H1 (cell line): ENCODE results near the gene ROR1. TPM values are rescaled to one million over a fixed set of nuclear protein-coding genes. Genes with fewer than 3 reads are reported as not detected.

Source experiments
- CTCF ChIA-PET: fragments of 300-600 bp; sonication (Branson Sonifier 250); formaldehyde crosslinking; loops from one replicate; lab custom pipeline; 2021; ENCODE audit not compliant: partially characterized antibody; lab: Charles Lee
- POLR2A ChIA-PET: fragments of 300-600 bp; sonication (Branson Sonifier 250); formaldehyde crosslinking; loops from one replicate; lab custom pipeline; 2021; ENCODE audit warnings: inconsistent platforms; ENCODE audit not compliant: partially characterized antibody; lab: Charles Lee
- DNase-seq, 2 experiments: peaks; one replicate each; pipeline versions ENCODE4 v3.0.0 to v3.0.0-alpha.2; 2010 to 2022; ENCODE audit warnings: low spot score in 2 of 2, low read depth in 1 of 2, mixed read lengths in 1 of 2
- FAIRE-seq: peaks from 2 replicates; lab custom pipeline; 2011; peaks lifted over from hg19 to GRCh38; lab: Jason Lieb, UNC
- H2AFZ ChIP-seq: 2 replicates; pipeline ENCODE4 v1.8.1; 2012; ENCODE audit warnings: low read length, inconsistent platforms
- H2AK5ac ChIP-seq: 2 replicates; pipeline ENCODE4 v1.6.1; 2013; ENCODE audit warnings: low read depth, low read length
- H2BK120ac ChIP-seq: replicated peaks from 2 replicates; pipeline ENCODE3; 2013; ENCODE audit warnings: low read depth, low read length, inconsistent platforms
- H2BK12ac ChIP-seq: 2 replicates; pipeline ENCODE4 v1.6.1; 2013; ENCODE audit warnings: low read depth, low read length
- H2BK15ac ChIP-seq: 2 replicates; pipeline ENCODE4 v1.6.1; 2013; ENCODE audit warnings: low read length
- H2BK20ac ChIP-seq: 2 replicates; pipeline ENCODE4 v1.6.1; 2013; ENCODE audit warnings: low read length
- H2BK5ac ChIP-seq: 2 replicates; pipeline ENCODE4 v1.6.1; 2013; ENCODE audit warnings: low read depth, low read length
- H3K14ac ChIP-seq: 2 replicates; pipeline ENCODE4 v1.6.1; 2013; ENCODE audit warnings: inconsistent platforms; ENCODE audit not compliant: insufficient read length
- H3K18ac ChIP-seq: 2 replicates; pipeline ENCODE4 v1.6.1; 2013; ENCODE audit warnings: low read length; ENCODE audit errors: extremely low read depth
- H3K23ac ChIP-seq: 2 replicates; pipeline ENCODE4 v1.6.1; 2013; ENCODE audit warnings: inconsistent platforms; ENCODE audit not compliant: insufficient read length
- H3K23me2 ChIP-seq: 2 replicates; pipeline ENCODE4 v1.6.1; 2013; ENCODE audit warnings: low read depth, low read length
- H3K27ac ChIP-seq: 2 replicates; pipeline ENCODE4 v1.6.1; 2011; ENCODE audit warnings: low read depth, low read length, inconsistent platforms
- H3K27me3 ChIP-seq, 4 experiments: replicated peaks in 1 of 4; 1 replicate in 1 of 4; 2 replicates in 3 of 4; pipeline versions ENCODE4 v1.6.1 to v1.8.1; 2011 to 2013; ENCODE audit warnings: low read length in 3 of 4, mild to moderate bottlenecking in 3 of 4, inconsistent platforms in 2 of 4, mixed read lengths in 2 of 4, moderate library complexity in 1 of 4; ENCODE audit not compliant: control insufficient read depth in 3 of 4, insufficient read depth in 3 of 4; ENCODE audit errors: extremely low read depth in 1 of 4
- H3K36me3 ChIP-seq, 4 experiments: 2 replicates each; pipeline versions ENCODE4 v1.6.1 to v1.8.1; 2011 to 2013; ENCODE audit warnings: mild to moderate bottlenecking in 4 of 4, low read length in 3 of 4, moderate library complexity in 2 of 4, control low read depth in 1 of 4, inconsistent platforms in 1 of 4; ENCODE audit not compliant: insufficient read depth in 4 of 4, control insufficient read depth in 2 of 4
- H3K4ac ChIP-seq: replicated peaks from 2 replicates; pipeline ENCODE3; 2013; ENCODE audit warnings: low read length, low read depth, mixed read lengths, inconsistent platforms; ENCODE audit not compliant: insufficient read length
- H3K4me1 ChIP-seq, 4 experiments: replicated peaks in 1 of 4; 1 replicate in 1 of 4; 2 replicates in 3 of 4; pipeline versions ENCODE4 v1.6.1 to v1.8.1; 2011 to 2013; ENCODE audit warnings: low read length in 3 of 4, inconsistent platforms in 2 of 4, mixed read lengths in 1 of 4; ENCODE audit not compliant: insufficient read depth in 4 of 4, control insufficient read depth in 3 of 4
- H3K4me2 ChIP-seq, 2 experiments: 2 replicates each; pipeline versions ENCODE4 v1.6.1 to v1.8.1; 2011 to 2013; ENCODE audit warnings: low read depth in 2 of 2, low read length in 2 of 2, control low read depth in 1 of 2, inconsistent platforms in 1 of 2, mild to moderate bottlenecking in 1 of 2; ENCODE audit not compliant: insufficient read depth in 1 of 2
- H3K4me3 ChIP-seq, 4 experiments: fragments of 200-600, 300-600 bp in 1 of 4; sonication (generic), shearing (Covaris generic), sonication (Bioruptor Twin) in 1 of 4; 2 replicates each; pipeline versions ENCODE4 v1.5.1 to v1.8.1; 2011 to 2016; ENCODE audit warnings: low read length in 4 of 4, low read depth in 3 of 4, control low read depth in 2 of 4, inconsistent platforms in 2 of 4, mild to moderate bottlenecking in 2 of 4, mixed read lengths in 1 of 4, moderate library complexity in 1 of 4; ENCODE audit not compliant: insufficient read depth in 2 of 4; ENCODE audit errors: extremely low read depth in 1 of 4
- H3K56ac ChIP-seq: replicated peaks from 2 replicates; pipeline ENCODE3; 2013; ENCODE audit warnings: low read depth, mild to moderate bottlenecking, mixed read lengths, low read length, inconsistent platforms; ENCODE audit not compliant: insufficient read length
- H3K79me1 ChIP-seq: 2 replicates; pipeline ENCODE4 v1.6.1; 2013; ENCODE audit warnings: low read depth, low read length, control low read depth
- H3K79me2 ChIP-seq, 2 experiments: 2 replicates each; pipeline versions ENCODE4 v1.6.1 to v1.8.1; 2012 to 2013; ENCODE audit warnings: low read length in 2 of 2, mild to moderate bottlenecking in 2 of 2, inconsistent platforms in 1 of 2; ENCODE audit not compliant: insufficient read depth in 2 of 2, control insufficient read depth in 1 of 2
- H3K9ac ChIP-seq, 4 experiments: replicated peaks in 1 of 4; 1 replicate in 1 of 4; 2 replicates in 3 of 4; pipeline versions ENCODE4 v1.6.1 to v1.8.1; 2011 to 2013; ENCODE audit warnings: low read depth in 3 of 4, low read length in 3 of 4, control low read depth in 2 of 4, mild to moderate bottlenecking in 2 of 4, moderate library complexity in 2 of 4, inconsistent platforms in 1 of 4; ENCODE audit errors: extremely low read depth in 1 of 4
- H3K9me3 ChIP-seq, 2 experiments: 2 replicates each; pipeline versions ENCODE4 v1.6.1 to v1.8.1; 2012 to 2013; ENCODE audit warnings: mild to moderate bottlenecking in 2 of 2, moderate library complexity in 2 of 2, control low read depth in 1 of 2, inconsistent platforms in 1 of 2, low read depth in 1 of 2, low read length in 1 of 2, mixed read lengths in 1 of 2; ENCODE audit not compliant: insufficient read depth in 2 of 2
- H4K20me1 ChIP-seq, 2 experiments: replicated peaks in 1 of 2; 2 replicates each; pipeline versions ENCODE3 to v1.8.1; 2011 to 2013; ENCODE audit warnings: inconsistent platforms in 2 of 2, low read length in 2 of 2, mild to moderate bottlenecking in 1 of 2; ENCODE audit not compliant: insufficient read depth in 2 of 2, control insufficient read depth in 1 of 2
- H4K5ac ChIP-seq: 2 replicates; pipeline ENCODE4 v1.6.1; 2013; ENCODE audit warnings: low read length, low read depth, mixed read lengths, inconsistent platforms; ENCODE audit not compliant: insufficient read length
- H4K8ac ChIP-seq: 2 replicates; pipeline ENCODE4 v1.8.0; 2013; ENCODE audit warnings: mild to moderate bottlenecking, moderate library complexity, low read length, inconsistent platforms; ENCODE audit not compliant: insufficient read depth; ENCODE audit errors: extremely low read depth
- H4K91ac ChIP-seq: replicated peaks from 2 replicates; pipeline ENCODE3; 2013; ENCODE audit warnings: low read length, mixed read lengths, inconsistent platforms; ENCODE audit not compliant: insufficient read length
- CBX8 ChIP-seq: fragments of 300-800, 300-1000 bp; sonication (generic); IDR thresholded peaks from 2 replicates; pipeline ENCODE4 v1.7.1; 2016; ENCODE audit warnings: low read depth, low read length, borderline replicate concordance
- EP300 ChIP-seq, 2 experiments: IDR thresholded peaks; 1 replicate in 1 of 2; 2 replicates in 1 of 2; pipeline ENCODE4 v1.6.1; 2011 to 2012; ENCODE audit warnings: low read depth in 2 of 2, low read length in 2 of 2, mild to moderate bottlenecking in 2 of 2, borderline replicate concordance in 1 of 2, inconsistent platforms in 1 of 2, moderate library complexity in 1 of 2
- GABPA ChIP-seq: IDR thresholded peaks from 2 replicates; pipeline ENCODE4 v1.6.1; 2011; ENCODE audit warnings: mild to moderate bottlenecking, low read length, moderate library complexity, borderline replicate concordance; ENCODE audit not compliant: insufficient read depth
- GTF2F1 ChIP-seq: IDR thresholded peaks from 2 replicates; pipeline ENCODE4 v1.6.1; 2012; ENCODE audit warnings: low read depth, low read length, improper control_type of control experiment, borderline replicate concordance
- KDM4A ChIP-seq: IDR thresholded peaks from one replicate; pipeline ENCODE4 v1.7.1; 2012; ENCODE audit warnings: low read depth, mild to moderate bottlenecking, moderate library complexity, low read length, inconsistent platforms; ENCODE audit not compliant: severe bottlenecking
- PHF8 ChIP-seq: fragments of 200-600 bp; sonication (generic); conservative IDR thresholded peaks from 2 replicates; pipeline ENCODE4 v1.7.1; 2012; ENCODE audit warnings: low read depth, mild to moderate bottlenecking, inconsistent platforms, low read length, moderate library complexity
- RNF2 ChIP-seq: fragments of 200-900, 300-1000 bp; sonication (generic); IDR thresholded peaks from 2 replicates; pipeline ENCODE4 v1.7.1; 2016; ENCODE audit warnings: borderline replicate concordance, low read depth, mild to moderate bottlenecking, antibody characterized with exemption, low read length; ENCODE audit not compliant: poor library complexity, severe bottlenecking; ENCODE audit errors: missing control alignments
- SIRT6 ChIP-seq: IDR thresholded peaks from one replicate; pipeline ENCODE4 v1.7.1; 2012; ENCODE audit warnings: low read length, inconsistent platforms
- SP2 ChIP-seq: IDR thresholded peaks from 2 replicates; pipeline ENCODE4 v1.6.1; 2012; ENCODE audit warnings: mild to moderate bottlenecking, low read length, inconsistent platforms
- SUZ12 ChIP-seq: fragments of 200-600 bp; sonication (generic); IDR thresholded peaks from 2 replicates; pipeline ENCODE4 v1.6.1; 2012; ENCODE audit warnings: mild to moderate bottlenecking, inconsistent platforms, low read length, moderate library complexity, mixed read lengths
- WGBS, 2 experiments: shearing (Covaris generic) in 1 of 2; methylation state at CpG; one replicate each; pipeline versions ENCODE4 v1.1.6 to v1.1.7; 2013 to 2015; ENCODE audit warnings: low lambda C conversion rate in 2 of 2, mixed read lengths in 2 of 2, inconsistent platforms in 1 of 2, low coverage in 1 of 2, missing lambda C conversion rate in 1 of 2; ENCODE audit not compliant: insufficient replicate concordance in 2 of 2, insufficient coverage in 1 of 2, insufficient read length in 1 of 2; ENCODE audit errors: extremely low coverage in 1 of 2, missing lambda C conversion rate in 1 of 2; 5-methylcytosine and 5-hydroxymethylcytosine counted together
- polyA plus RNA-seq, 7 experiments: library from polyadenylated mRNA; depleted of rRNA in 3 of 7; stranded (reverse) in 5 of 7; unstranded in 2 of 7; fragments of >200 nt in 5 of 7; fragments of 200-250 nt in 2 of 7; gene quantifications; 1 replicate in 5 of 7; 2 replicates in 1 of 7; 4 replicates in 1 of 7; pipeline versions ENCODE4 v1.2.1 to v1.2.3, GENCODE V29; 2011 to 2013; ENCODE audit warnings: missing spikeins in 2 of 7, mixed read lengths in 2 of 7
- total RNA-seq: library from RNA; stranded (reverse); fragmentation: NEBNext Ultra II Directional; extraction: Animal tissue kit (Norgen Biotek cat#: 25700); gene quantifications from 2 replicates; pipeline ENCODE4 v1.2.1, GENCODE V29; 2021
- TF ChIP-seq, protein P1 (sequence below): IDR thresholded peaks from 2 replicates; pipeline ENCODE4 v1.6.1; 2012; ENCODE audit warnings: inconsistent platforms

Gene ROR1
- total and polyA plus RNA-seq, 2 of the 8 experiments (the other 6 are each of a cell fraction or from before 2014, with no cell fraction given): 33.6 to 73.6 TPM

- no peaks in the 10 kb centered on the region for H3K9me3 ChIP-seq
- WGBS, 2 experiments: 90% methylated on average over 4 of the region's 4 CpGs; no CpG with 5 or more reads in 1 of the 2 experiments
- CTCF ChIA-PET: interaction anchor here (0.7 to 1.8 kb wide), 4 partner anchors 9 to 61 kb away, joined by 3 to 5 read pairs (median 4); no protein-coding TSS in a partner anchor
- H3K79me1 ChIP-seq: peaks cover 14% of the 10 kb centered on the region
- H2BK20ac ChIP-seq: no peak overlapping the region
- no peak overlapping the region for H2AFZ ChIP-seq
- H3K23me2 ChIP-seq: no peaks in the 10 kb centered on the region; the same call in 1 of the 2 replicates
- no peak overlapping the region for H4K91ac ChIP-seq
- H3K23ac ChIP-seq: no peak overlapping the region
- no peak overlapping the region for H3K4ac ChIP-seq
- peaks cover 15 to 98% of the 10 kb centered on the region in 2 experiments for H3K79me2 ChIP-seq
- H3K27me3 ChIP-seq: no peaks in the 10 kb centered on the region
- POLR2A ChIA-PET: no interaction called here
- no peak overlapping the region; a peak in 1 of 7 replicates for H3K9ac ChIP-seq
- DNase-seq: no peak
- H2BK12ac ChIP-seq: no peak overlapping the region
- H4K20me1 ChIP-seq: peaks cover 6 to 17% of the 10 kb centered on the region in 2 experiments
- H3K18ac ChIP-seq: no peak overlapping the region
- no peak overlapping the region for H3K14ac ChIP-seq
- no peak overlapping the region for H3K56ac ChIP-seq
- no peak for FAIRE-seq
- no peak overlapping the region for H4K8ac ChIP-seq
- no peak overlapping the region for H2BK5ac ChIP-seq
- peaks cover 3 to 14% (median 8%) of the 10 kb centered on the region in 4 experiments; a peak in 5 of 7 replicates for H3K4me1 ChIP-seq
- H3K4me2 ChIP-seq: no peak overlapping the region
- no peak overlapping the region for H3K27ac ChIP-seq
- no peak for TF ChIP-seq GTF2F1
- no peak for TF ChIP-seq KDM4A
- TF ChIP-seq SUZ12: no peak
- no peak for TF ChIP-seq EP300 (IDR thresholded peaks at IDR 0.05; ENCODE audit: borderline replicate concordance in 1 of 2, low read depth in 2 of 2, low read length in 2 of 2)
- TF ChIP-seq SIRT6: no peak
- no peak for TF ChIP-seq PHF8
- TF ChIP-seq CBX8: no peak
- TF ChIP-seq SP2: no peak
- no peak for TF ChIP-seq GABPA
- no peak for TF ChIP-seq RNF2
- TF ChIP-seq, protein P1, sequence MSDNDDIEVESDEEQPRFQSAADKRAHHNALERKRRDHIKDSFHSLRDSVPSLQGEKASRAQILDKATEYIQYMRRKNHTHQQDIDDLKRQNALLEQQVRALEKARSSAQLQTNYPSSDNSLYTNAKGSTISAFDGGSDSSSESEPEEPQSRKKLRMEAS: no peak
- H2BK120ac ChIP-seq: no peak overlapping the region
- H3K4me3 ChIP-seq: no peak overlapping the region
- H2AK5ac ChIP-seq: no peak overlapping the region
- H4K5ac ChIP-seq: no peak overlapping the region
- H2BK15ac ChIP-seq: no peak overlapping the region
- H3K36me3 ChIP-seq: no peaks in the 10 kb centered on the region
These were observed 83.1 kb downstream of the ROR1 start for GRCh38 chr1:63856924-63857323.
